Stomach (tissue), 4 donors: ENCODE results near the gene CTSW.

Experiments used
- CTCF ChIP-seq, 7 experiments: fragments of 450-650 bp in 4 of 7; fragments of 200-600 bp in 3 of 7; sonication (generic) in 3 of 7; IDR thresholded peaks; one replicate each; pipeline ENCODE4 v1.5.1; 2016 to 2019; ENCODE audit warnings: antibody characterized with exemption in 7 of 7, control low read depth in 2 of 7, mild to moderate bottlenecking in 1 of 7
- EP300 ChIP-seq: sonication (generic); formaldehyde crosslinking; IDR thresholded peaks from one replicate; pipeline ENCODE4 v1.6.1; 2017; ENCODE audit warnings: antibody characterized with exemption
- POLR2AphosphoS5 ChIP-seq, 3 donors: sonication (generic); formaldehyde crosslinking; IDR thresholded peaks; one replicate each; pipeline ENCODE4 v1.6.1; 2016; ENCODE audit warnings: antibody characterized with exemption in 3 of 3

GRCh38 chr11:65892661-65893317 lies 13.2 kb downstream of the CTSW start:
- TF ChIP-seq CTCF (IDR thresholded peaks at IDR 0.05) (no peak), POLR2AphosphoS5 (IDR thresholded peaks at IDR 0.05) (no peak), EP300 (no peak)
